Fibroblast of pulmonary artery (primary cell): Measurements from ENCODE around the gene OR2L2.

Experiments
- DNase-seq: peaks from one replicate; pipeline ENCODE4 v3.0.0-alpha.2; 2010; ENCODE audit warnings: low read depth
- H3K4me3 ChIP-seq: replicated peaks from 2 replicates; pipeline ENCODE4 v1.5.1; 2011; ENCODE audit warnings: low read depth, mild to moderate bottlenecking, control low read depth, low read length, moderate library complexity
- TF ChIP-seq, protein P1 (sequence below): IDR thresholded peaks from 2 replicates; pipeline ENCODE4 v1.5.1; 2011; ENCODE audit warnings: mild to moderate bottlenecking, control low read depth, low read length, inconsistent platforms; ENCODE audit errors: missing control alignments

OR2L2 gene

DNA sequence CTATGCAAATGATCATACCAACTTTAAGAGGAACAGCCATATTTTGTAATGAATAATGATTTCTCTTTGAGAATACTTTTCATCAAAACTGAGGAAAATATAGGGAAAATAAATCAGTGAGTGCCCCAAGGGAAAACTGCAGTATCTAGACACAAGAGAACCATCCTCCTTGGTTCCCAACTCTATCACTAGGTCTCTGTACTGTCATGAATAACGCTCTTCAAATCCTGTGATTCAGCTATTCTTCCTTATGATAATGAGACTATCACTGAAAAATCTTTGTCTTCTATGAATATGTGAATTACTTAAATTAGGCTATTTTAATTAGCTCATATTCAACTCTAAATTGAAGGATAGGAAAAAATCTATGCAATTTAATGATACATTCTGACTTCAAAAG, 14.1 kb upstream of the OR2L2 start:
- H3K4me3 ChIP-seq, result no peak overlapping the region
- DNase-seq, result no peak
- TF ChIP-seq, protein P1, sequence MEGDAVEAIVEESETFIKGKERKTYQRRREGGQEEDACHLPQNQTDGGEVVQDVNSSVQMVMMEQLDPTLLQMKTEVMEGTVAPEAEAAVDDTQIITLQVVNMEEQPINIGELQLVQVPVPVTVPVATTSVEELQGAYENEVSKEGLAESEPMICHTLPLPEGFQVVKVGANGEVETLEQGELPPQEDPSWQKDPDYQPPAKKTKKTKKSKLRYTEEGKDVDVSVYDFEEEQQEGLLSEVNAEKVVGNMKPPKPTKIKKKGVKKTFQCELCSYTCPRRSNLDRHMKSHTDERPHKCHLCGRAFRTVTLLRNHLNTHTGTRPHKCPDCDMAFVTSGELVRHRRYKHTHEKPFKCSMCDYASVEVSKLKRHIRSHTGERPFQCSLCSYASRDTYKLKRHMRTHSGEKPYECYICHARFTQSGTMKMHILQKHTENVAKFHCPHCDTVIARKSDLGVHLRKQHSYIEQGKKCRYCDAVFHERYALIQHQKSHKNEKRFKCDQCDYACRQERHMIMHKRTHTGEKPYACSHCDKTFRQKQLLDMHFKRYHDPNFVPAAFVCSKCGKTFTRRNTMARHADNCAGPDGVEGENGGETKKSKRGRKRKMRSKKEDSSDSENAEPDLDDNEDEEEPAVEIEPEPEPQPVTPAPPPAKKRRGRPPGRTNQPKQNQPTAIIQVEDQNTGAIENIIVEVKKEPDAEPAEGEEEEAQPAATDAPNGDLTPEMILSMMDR, result no peak

DNA sequence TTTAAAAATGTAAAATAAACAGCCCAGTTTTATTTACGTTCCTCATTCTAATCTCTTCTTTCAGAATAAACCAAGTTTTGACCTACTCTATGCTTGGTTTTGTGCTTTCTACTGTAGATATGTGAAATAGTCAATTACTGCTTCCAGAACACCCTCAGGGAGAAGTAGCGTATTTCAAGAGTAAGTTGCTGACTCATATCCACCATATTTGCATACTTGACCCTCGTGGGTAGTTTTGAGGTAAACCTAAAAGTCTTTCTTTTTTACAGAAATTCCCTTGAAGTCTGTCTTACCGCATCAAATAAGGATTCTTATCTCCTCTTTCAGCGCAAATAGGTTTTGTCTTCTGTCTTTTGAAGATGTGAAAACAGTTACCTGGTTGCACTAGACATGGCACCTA, 15.3 kb downstream of the OR2L2 start:
- DNase-seq, result no peak
- TF ChIP-seq, protein P1, result no peak
- H3K4me3 ChIP-seq, result no peak overlapping the region

DNA sequence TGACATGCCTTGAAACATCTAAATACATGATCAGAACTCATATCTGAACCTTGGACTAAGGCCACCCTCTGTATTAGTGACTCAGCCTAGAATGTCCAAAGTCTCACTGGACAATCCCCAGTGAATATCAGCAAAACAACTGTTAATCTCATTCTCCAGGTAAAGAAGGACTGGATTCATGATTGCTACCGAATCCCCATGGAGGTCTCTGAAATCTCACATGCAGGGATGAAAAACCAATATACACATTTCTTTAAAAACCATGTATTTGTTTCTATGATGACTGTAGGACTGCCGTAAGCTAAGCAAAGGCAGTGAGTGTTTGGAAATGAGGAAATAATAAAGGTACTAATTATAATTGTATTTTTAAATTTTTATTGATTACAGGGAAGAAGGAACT, 16.7 kb downstream of the OR2L2 start, which contains the start of gene OR2L3:
TSS of gene OR2L3 (plus strand) at position 301 of the 400 bp plus-strand sequence. CDS start 13,846 bp downstream, outside the sequence.
- TF ChIP-seq, protein P1, result no peak
- no peak for DNase-seq
- no peak within 1 kb of the TSS for H3K4me3 ChIP-seq

DNA sequence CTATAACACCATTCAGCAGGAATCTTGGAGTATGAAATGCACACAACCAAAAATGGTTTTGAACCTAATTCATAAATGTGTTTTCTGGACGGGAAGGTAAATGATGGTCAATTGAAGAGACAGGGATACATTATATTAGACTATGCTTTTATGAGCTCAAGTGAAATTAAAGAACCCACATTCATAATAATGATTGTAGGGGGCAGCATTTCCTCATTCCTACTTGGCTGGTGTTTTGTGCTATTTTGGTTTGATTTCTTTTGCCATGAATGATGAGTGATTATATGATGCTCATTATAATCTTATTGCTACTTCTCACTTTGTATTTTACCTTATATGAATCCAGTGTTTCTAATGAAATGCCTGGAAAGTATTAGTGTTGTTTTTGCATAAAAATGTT, 17.1 kb downstream of the OR2L2 start:
- H3K4me3 ChIP-seq, result no peak overlapping the region
- TF ChIP-seq, protein P1, result no peak
- DNase-seq, result no peak

DNA sequence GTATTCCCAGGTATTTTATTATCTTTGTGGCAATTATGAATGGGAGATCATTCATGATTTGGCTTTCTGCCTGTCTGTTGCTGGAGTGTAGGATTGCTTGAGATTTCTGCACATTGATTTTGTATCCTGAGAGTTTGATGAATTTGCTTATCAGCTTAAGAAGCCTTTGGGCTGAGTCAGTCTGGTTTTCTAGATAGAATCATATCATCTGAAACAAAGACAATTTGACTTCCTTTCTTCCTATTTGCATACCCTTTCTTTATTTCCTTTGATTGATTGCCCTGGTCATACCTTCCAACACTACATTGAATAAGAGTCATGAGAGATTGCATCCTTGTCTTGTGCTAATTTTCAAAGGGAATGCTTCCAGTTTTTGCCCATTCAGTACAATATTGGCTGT, 24.8 kb downstream of the OR2L2 start:
- TF ChIP-seq, protein P1, result no peak
- no peak overlapping the region for H3K4me3 ChIP-seq
- no peak for DNase-seq

DNA sequence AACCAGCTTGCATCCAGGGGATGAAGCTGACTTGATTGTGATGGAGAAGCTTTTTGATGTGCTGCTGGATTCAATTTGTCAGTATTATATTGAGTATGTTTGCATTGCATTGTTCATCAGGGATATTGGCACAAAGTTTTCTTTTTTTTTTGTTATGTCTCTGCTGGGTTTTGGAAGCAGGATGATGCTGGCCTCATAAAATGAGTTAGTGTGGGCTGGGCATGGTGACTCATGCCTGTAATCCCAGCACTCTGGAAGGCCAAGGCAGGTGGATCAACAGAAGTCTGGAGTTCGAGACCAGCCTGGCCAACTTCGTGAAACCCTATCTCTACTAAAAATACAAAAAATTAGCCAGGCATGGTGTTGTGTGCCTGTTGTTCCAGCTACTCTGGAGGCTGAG, 25.4 kb downstream of the OR2L2 start:
- DNase-seq, result no peak
- TF ChIP-seq, protein P1, result no peak
- H3K4me3 ChIP-seq, result no peak overlapping the region

DNA sequence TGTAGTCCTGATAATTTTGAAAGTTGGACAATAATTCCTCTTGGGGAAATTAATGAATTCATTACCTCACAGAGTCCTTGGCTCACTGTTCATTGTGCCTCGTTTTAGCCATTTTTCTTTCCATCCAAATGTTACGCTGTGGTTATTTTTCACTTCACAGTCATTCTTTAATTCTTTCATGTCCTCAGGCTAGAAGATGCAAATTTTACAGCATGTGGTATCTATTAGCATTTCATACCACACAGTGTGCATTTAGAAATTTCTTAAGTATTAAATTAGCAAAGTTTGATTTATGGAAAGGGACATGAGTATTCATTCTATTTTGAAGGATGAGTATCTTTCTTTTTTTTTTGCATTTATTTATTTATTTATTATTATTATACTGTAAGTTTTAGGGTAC, 35.2 kb downstream of the OR2L2 start:
- H3K4me3 ChIP-seq, result no peak overlapping the region
- TF ChIP-seq, protein P1, result no peak
- no peak for DNase-seq
